Hematopoietic multipotent progenitor cell treated with erythropoietin and hydrocortisone succinate and interleukin-3 and kit ligand, for 8 days (in vitro differentiated cells): ENCODE results near the gene CCDC60.

ENCODE experiments used
- DNase-seq: peaks from one replicate; pipeline ENCODE4 v3.0.0-alpha.2; 2015

CCDC60 gene

GRCh38 chr12:119334430-119335170, at the start of gene CCDC60:
Gene CCDC60 (plus strand): TSS chr12:119334729. CDS start chr12:119335177, 448 bp downstream.
- DNase-seq = no peak

- no peak for DNase-seq
Measured at GRCh38 chr12:119288576-119288975, 46.0 kb upstream of the CCDC60 start.

- DNase-seq = no peak
Measured at GRCh38 chr12:119292893-119293630, 41.5 kb upstream of the CCDC60 start.

- no peak for DNase-seq
Measured at GRCh38 chr12:119294211-119294610, 40.3 kb upstream of the CCDC60 start.

- DNase-seq = no peak
Measured at GRCh38 chr12:119296535-119296934, 38.0 kb upstream of the CCDC60 start.

- DNase-seq = no peak
Measured at GRCh38 chr12:119299130-119299529, 35.4 kb upstream of the CCDC60 start.

- no peak for DNase-seq
Measured at GRCh38 chr12:119301379-119301778, 33.1 kb upstream of the CCDC60 start.

GRCh38 chr12:119302451-119303080, 32.0 kb upstream of the CCDC60 start:
- DNase-seq = no peak

GRCh38 chr12:119306593-119306992, 27.9 kb upstream of the CCDC60 start:
- DNase-seq = no peak

GRCh38 chr12:119307747-119308146, 26.8 kb upstream of the CCDC60 start:
- no peak for DNase-seq

- DNase-seq = no peak
Measured at GRCh38 chr12:119308708-119309456, 25.6 kb upstream of the CCDC60 start.

GRCh38 chr12:119311878-119312277, 22.7 kb upstream of the CCDC60 start:
- DNase-seq = no peak

GRCh38 chr12:119312904-119313303, 21.6 kb upstream of the CCDC60 start:
- DNase-seq = no peak

GRCh38 chr12:119314290-119314689, 20.2 kb upstream of the CCDC60 start:
- DNase-seq = no peak

GRCh38 chr12:119319638-119320037, 14.9 kb upstream of the CCDC60 start:
- DNase-seq = no peak

GRCh38 chr12:119320678-119321077, 13.9 kb upstream of the CCDC60 start:
- DNase-seq = no peak

- no peak for DNase-seq
Measured at GRCh38 chr12:119322301-119322723, 12.2 kb upstream of the CCDC60 start.

GRCh38 chr12:119325813-119326212, 8.7 kb upstream of the CCDC60 start:
- no peak for DNase-seq

- no peak for DNase-seq
Measured at GRCh38 chr12:119326341-119326740, 8.2 kb upstream of the CCDC60 start.

- no peak for DNase-seq
Measured at GRCh38 chr12:119327471-119327870, 7.1 kb upstream of the CCDC60 start.

- DNase-seq = peak; percentile 3
Measured at GRCh38 chr12:119328111-119328510, 6.4 kb upstream of the CCDC60 start.

GRCh38 chr12:119338593-119339363, 4.2 kb downstream of the CCDC60 start:
- DNase-seq = no peak
